ENCODE measurements around the gene TTLL11.

Gene TTLL11

GRCh38 chr9:121865060-121865459, 228.0 kb downstream of the TTLL11 start:
- no peak for DNase-seq

GRCh38 chr9:121863955-121864354, 229.2 kb downstream of the TTLL11 start:
- no peak for DNase-seq

- DNase-seq = no peak
Observed at GRCh38 chr9:121862371-121863332, 230.5 kb downstream of the TTLL11 start.

- DNase-seq = no peak
Observed at GRCh38 chr9:121861501-121862180, 231.5 kb downstream of the TTLL11 start.

GRCh38 chr9:121860744-121861143, 232.4 kb downstream of the TTLL11 start:
- DNase-seq = no peak

GRCh38 chr9:121860213-121860612, 232.9 kb downstream of the TTLL11 start:
- no peak for DNase-seq

- no peak for DNase-seq
Observed at GRCh38 chr9:121859646-121860045, 233.5 kb downstream of the TTLL11 start.

GRCh38 chr9:121858788-121859187, 234.3 kb downstream of the TTLL11 start:
- no peak for DNase-seq

- DNase-seq = no peak
Observed at GRCh38 chr9:121857928-121858327, 235.2 kb downstream of the TTLL11 start.

- no peak for DNase-seq
Observed at GRCh38 chr9:121855476-121855875, 237.6 kb downstream of the TTLL11 start.

- no peak for DNase-seq
Observed at GRCh38 chr9:121853617-121854395, 239.3 kb downstream of the TTLL11 start.

GRCh38 chr9:121852651-121853616, 240.2 kb downstream of the TTLL11 start:
- no peak for DNase-seq

- DNase-seq = no peak
Observed at GRCh38 chr9:121852241-121852640, 240.9 kb downstream of the TTLL11 start.

GRCh38 chr9:121851641-121852091, 241.4 kb downstream of the TTLL11 start:
- DNase-seq = no peak

GRCh38 chr9:121850366-121850765, 242.7 kb downstream of the TTLL11 start:
- no peak for DNase-seq

GRCh38 chr9:121849554-121849953, 243.6 kb downstream of the TTLL11 start:
- no peak for DNase-seq

GRCh38 chr9:121844562-121844961, 248.5 kb downstream of the TTLL11 start:
- no peak for DNase-seq

- DNase-seq = no peak
Observed at GRCh38 chr9:121844098-121844497, 249.0 kb downstream of the TTLL11 start.

- DNase-seq = no peak
Observed at GRCh38 chr9:121842612-121842978, 250.5 kb downstream of the TTLL11 start.

GRCh38 chr9:121841771-121842611, 251.1 kb downstream of the TTLL11 start:
- no peak for DNase-seq

Data from activated T-cell treated with anti-CD3 and anti-CD28 coated beads for 4 hours (primary cell).